Measurements from ENCODE around the gene SMARCA5.

Gene SMARCA5

GRCh38 chr4:143531788-143532491 lies 18.4 kb downstream of the SMARCA5 start:
- WGBS (ENCODE audit: insufficient coverage, insufficient read length): no CpG with 5 or more reads among the region's 2 CpGs
- H3K36me3 ChIP-seq (ENCODE audit: control insufficient read depth, insufficient read depth, low read length): peaks cover 24% of the 10 kb centered on the region; the same call in 1 of the 2 replicates
- DNase-seq (ENCODE audit: low read depth, low spot score): no peak
- H3K4me3 ChIP-seq (ENCODE audit: low read length): no peak overlapping the region
- H3K27me3 ChIP-seq (ENCODE audit: control insufficient read depth, insufficient read depth, low read length): no peaks in the 10 kb centered on the region
- no peak overlapping the region for H3K27ac ChIP-seq (ENCODE audit: low read length)
- no peaks in the 10 kb centered on the region for H3K4me1 ChIP-seq (ENCODE audit: control insufficient read depth, insufficient read depth, low read length)
- H3K9me3 ChIP-seq (ENCODE audit: control insufficient read depth, insufficient read depth, low read length): no peaks in the 10 kb centered on the region

GRCh38 chr4:143538979-143539669 lies 25.6 kb downstream of the SMARCA5 start:
- Histone ChIP-seq H3K27ac (ENCODE audit: low read length) (no peak overlapping the region), H3K9me3 (ENCODE audit: control insufficient read depth, insufficient read depth, low read length) (no peaks in the 10 kb centered on the region), H3K36me3 (ENCODE audit: control insufficient read depth, insufficient read depth, low read length) (peaks cover 20% of the 10 kb centered on the region; the same call in 1 of the 2 replicates), H3K27me3 (ENCODE audit: control insufficient read depth, insufficient read depth, low read length) (no peaks in the 10 kb centered on the region), H3K4me1 (ENCODE audit: control insufficient read depth, insufficient read depth, low read length) (no peaks in the 10 kb centered on the region), H3K4me3 (ENCODE audit: low read length) (no peak overlapping the region)
- DNase-seq (ENCODE audit: low read depth, low spot score): no peak
- no CpG with 5 or more reads among the region's 4 CpGs for whole genome bisulfite sequencing (ENCODE audit: insufficient coverage, insufficient read length)

GRCh38 chr4:143539670-143540023 lies 26.1 kb downstream of the SMARCA5 start:
- no CpG with 5 or more reads among the region's 3 CpGs for WGBS (ENCODE audit: insufficient coverage, insufficient read length)
- H3K4me1 ChIP-seq (ENCODE audit: control insufficient read depth, insufficient read depth, low read length): no peaks in the 10 kb centered on the region
- H3K36me3 ChIP-seq (ENCODE audit: control insufficient read depth, insufficient read depth, low read length): peaks cover 21% of the 10 kb centered on the region; the same call in 1 of the 2 replicates
- H3K27ac ChIP-seq (ENCODE audit: low read length): no peak overlapping the region
- H3K4me3 ChIP-seq (ENCODE audit: low read length): no peak overlapping the region
- no peak for DNase-seq (ENCODE audit: low read depth, low spot score)
- H3K9me3 ChIP-seq (ENCODE audit: control insufficient read depth, insufficient read depth, low read length): no peaks in the 10 kb centered on the region
- H3K27me3 ChIP-seq (ENCODE audit: control insufficient read depth, insufficient read depth, low read length): no peaks in the 10 kb centered on the region

GRCh38 chr4:143549928-143550327 lies 36.4 kb downstream of the SMARCA5 start:
- no peak for DNase-seq (ENCODE audit: low read depth, low spot score)
- no CpG with 5 or more reads among the region's 2 CpGs for WGBS (ENCODE audit: insufficient coverage, insufficient read length)
- Histone ChIP-seq H3K36me3 (ENCODE audit: control insufficient read depth, insufficient read depth, low read length) (no peaks in the 10 kb centered on the region; the same call in 1 of the 2 replicates), H3K9me3 (ENCODE audit: control insufficient read depth, insufficient read depth, low read length) (no peaks in the 10 kb centered on the region), H3K27me3 (ENCODE audit: control insufficient read depth, insufficient read depth, low read length) (no peaks in the 10 kb centered on the region), H3K4me3 (ENCODE audit: low read length) (no peak overlapping the region), H3K27ac (ENCODE audit: low read length) (no peak overlapping the region), H3K4me1 (ENCODE audit: control insufficient read depth, insufficient read depth, low read length) (no peaks in the 10 kb centered on the region)

- DNase-seq (ENCODE audit: low read depth, low spot score): no peak
- Histone ChIP-seq H3K4me1 (ENCODE audit: control insufficient read depth, insufficient read depth, low read length) (no peaks in the 10 kb centered on the region; the same call in 1 of the 2 replicates), H3K9me3 (ENCODE audit: control insufficient read depth, insufficient read depth, low read length) (no peaks in the 10 kb centered on the region), H3K27ac (ENCODE audit: low read length) (no peak overlapping the region), H3K4me3 (ENCODE audit: low read length) (no peak overlapping the region), H3K36me3 (ENCODE audit: control insufficient read depth, insufficient read depth, low read length) (peaks cover 2% of the 10 kb centered on the region; the same call in 1 of the 2 replicates), H3K27me3 (ENCODE audit: control insufficient read depth, insufficient read depth, low read length) (no peaks in the 10 kb centered on the region)
- WGBS (ENCODE audit: insufficient coverage, insufficient read length): no CpG with 5 or more reads among the region's 4 CpGs
Measured at GRCh38 chr4:143554728-143555597, 41.5 kb downstream of the SMARCA5 start.

GRCh38 chr4:143555676-143556075 lies 42.2 kb downstream of the SMARCA5 start:
- peaks cover 2% of the 10 kb centered on the region; the same call in 1 of the 2 replicates for H3K36me3 ChIP-seq (ENCODE audit: control insufficient read depth, insufficient read depth, low read length)
- no CpG with 5 or more reads among the region's 5 CpGs for WGBS (ENCODE audit: insufficient coverage, insufficient read length)
- DNase-seq (ENCODE audit: low read depth, low spot score): no peak

GRCh38 chr4:143558286-143558685 lies 44.8 kb downstream of the SMARCA5 start:
- Histone ChIP-seq H3K9me3 (ENCODE audit: control insufficient read depth, insufficient read depth, low read length) (no peaks in the 10 kb centered on the region), H3K4me1 (ENCODE audit: control insufficient read depth, insufficient read depth, low read length) (no peaks in the 10 kb centered on the region; the same call in 1 of the 2 replicates), H3K27ac (ENCODE audit: low read length) (no peak overlapping the region), H3K27me3 (ENCODE audit: control insufficient read depth, insufficient read depth, low read length) (no peaks in the 10 kb centered on the region), H3K4me3 (ENCODE audit: low read length) (no peak overlapping the region), H3K36me3 (ENCODE audit: control insufficient read depth, insufficient read depth, low read length) (peaks cover 2% of the 10 kb centered on the region; the same call in 1 of the 2 replicates)
- no CpG with 5 or more reads among the region's 2 CpGs for WGBS (ENCODE audit: insufficient coverage, insufficient read length)
- no peak for DNase-seq (ENCODE audit: low read depth, low spot score)

More at GRCh38 chr4:143555676-143556075, 42.2 kb downstream of the SMARCA5 start:
- Histone ChIP-seq H3K9me3 (ENCODE audit: control insufficient read depth, insufficient read depth, low read length) (no peaks in the 10 kb centered on the region), H3K4me1 (ENCODE audit: control insufficient read depth, insufficient read depth, low read length) (no peaks in the 10 kb centered on the region; the same call in 1 of the 2 replicates), H3K27ac (ENCODE audit: low read length) (no peak overlapping the region), H3K4me3 (ENCODE audit: low read length) (no peak overlapping the region), H3K27me3 (ENCODE audit: control insufficient read depth, insufficient read depth, low read length) (no peaks in the 10 kb centered on the region)

- Histone ChIP-seq H3K4me3 (ENCODE audit: low read length) (peak overlapping the region; percentile 71; the same call in 1 of the 2 replicates), H3K27ac (ENCODE audit: low read length) (no peak overlapping the region), H3K36me3 (ENCODE audit: control insufficient read depth, insufficient read depth, low read length) (peaks cover 2% of the 10 kb centered on the region; the same call in 1 of the 2 replicates), H3K27me3 (ENCODE audit: control insufficient read depth, insufficient read depth, low read length) (no peaks in the 10 kb centered on the region), H3K4me1 (ENCODE audit: control insufficient read depth, insufficient read depth, low read length) (no peaks in the 10 kb centered on the region; the same call in 1 of the 2 replicates), H3K9me3 (ENCODE audit: control insufficient read depth, insufficient read depth, low read length) (no peaks in the 10 kb centered on the region)
- no CpG with 5 or more reads among the region's 57 CpGs for WGBS (ENCODE audit: insufficient coverage, insufficient read length)
- peak; percentile 47 for DNase-seq (ENCODE audit: low read depth, low spot score)
Measured at GRCh38 chr4:143558823-143559756, 45.6 kb downstream of the SMARCA5 start.

GRCh38 chr4:143559757-143560147 lies 46.2 kb downstream of the SMARCA5 start:
- no peaks in the 10 kb centered on the region for H3K27me3 ChIP-seq (ENCODE audit: control insufficient read depth, insufficient read depth, low read length)
- H3K4me1 ChIP-seq (ENCODE audit: control insufficient read depth, insufficient read depth, low read length): no peaks in the 10 kb centered on the region; the same call in 1 of the 2 replicates
- no peak overlapping the region for H3K27ac ChIP-seq (ENCODE audit: low read length)
- WGBS (ENCODE audit: insufficient coverage, insufficient read length): no CpG with 5 or more reads among the region's 17 CpGs
- DNase-seq (ENCODE audit: low read depth, low spot score): no peak
- H3K36me3 ChIP-seq (ENCODE audit: control insufficient read depth, insufficient read depth, low read length): peaks cover 2% of the 10 kb centered on the region; the same call in 1 of the 2 replicates
- H3K4me3 ChIP-seq (ENCODE audit: low read length): peak overlapping the region; percentile 71; the same call in 1 of the 2 replicates
- H3K9me3 ChIP-seq (ENCODE audit: control insufficient read depth, insufficient read depth, low read length): no peaks in the 10 kb centered on the region
